GM19468 (cell line): ENCODE measurements around the gene RHOBTB1.
"Not testable (repeated sequence)": the region's sequence is repeated elsewhere in the genome, so short reads cannot be mapped to it uniquely, and the experiment has no call there.

Experiments used
- ATAC-seq: cut with Tn5 transposase; IDR thresholded peaks from one replicate; pipeline ENCODE4 v1.9.1; 2021; ENCODE audit warnings: mild to moderate bottlenecking, moderate library complexity, moderate number of reproducible peaks; ENCODE audit not compliant: unreplicated experiment; ENCODE audit errors: extremely low read depth

The RHOBTB1 gene

DNA sequence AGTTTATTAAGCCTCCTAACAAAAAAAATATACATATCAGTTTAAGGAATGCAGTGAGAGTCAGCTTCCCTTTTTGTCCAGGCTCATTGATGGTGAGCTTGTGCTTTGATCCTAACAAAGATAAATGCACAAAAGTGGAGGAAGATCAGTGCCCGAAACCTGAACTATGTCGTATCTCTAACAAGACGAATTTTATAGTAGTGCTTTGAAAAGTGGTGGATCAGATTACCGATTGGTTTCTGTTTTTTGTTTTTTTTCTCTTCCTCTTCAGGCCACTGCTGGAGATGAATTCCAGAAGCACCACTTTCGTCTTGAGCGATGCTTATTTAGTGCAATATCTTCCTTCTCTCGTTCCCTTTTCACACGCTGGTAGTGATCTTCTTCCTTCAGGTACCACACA, 72.8 kb downstream of the RHOBTB1 start:
- ATAC-seq: no peak

DNA sequence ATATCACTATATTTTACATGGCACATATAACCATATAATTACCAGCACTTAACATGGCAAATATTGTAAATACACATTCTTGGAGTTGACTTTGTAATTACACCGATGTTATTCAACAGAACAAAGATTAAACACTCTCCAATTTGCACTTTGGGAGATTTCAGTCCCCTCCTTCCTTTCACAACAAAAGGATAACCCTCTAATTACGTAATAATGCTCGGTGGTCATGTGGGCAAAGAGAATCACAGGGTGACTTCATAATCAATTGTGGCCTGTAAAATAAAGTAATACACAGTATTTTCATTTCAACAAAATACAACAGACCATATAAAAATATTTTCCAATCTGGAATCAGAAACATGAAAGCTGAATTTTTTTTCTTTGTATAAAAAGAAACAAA, 73.2 kb downstream of the RHOBTB1 start:
- ATAC-seq: no peak

DNA sequence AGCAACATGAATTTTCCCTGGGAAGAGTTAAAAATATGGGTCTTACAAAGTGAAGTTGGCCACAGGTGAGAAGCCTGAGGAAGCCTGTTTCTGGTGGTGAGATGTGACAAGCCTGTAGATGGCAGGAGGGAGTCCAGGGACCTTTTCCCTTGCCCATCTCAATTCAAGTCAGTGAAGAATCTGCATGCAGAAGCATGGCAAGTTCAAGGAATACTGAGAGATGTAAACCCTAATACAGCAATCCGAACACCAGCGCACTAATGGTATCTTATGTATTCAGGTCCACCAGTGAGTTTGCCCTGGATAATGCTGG, 73.6 kb downstream of the RHOBTB1 start:
- no peak for ATAC-seq

DNA sequence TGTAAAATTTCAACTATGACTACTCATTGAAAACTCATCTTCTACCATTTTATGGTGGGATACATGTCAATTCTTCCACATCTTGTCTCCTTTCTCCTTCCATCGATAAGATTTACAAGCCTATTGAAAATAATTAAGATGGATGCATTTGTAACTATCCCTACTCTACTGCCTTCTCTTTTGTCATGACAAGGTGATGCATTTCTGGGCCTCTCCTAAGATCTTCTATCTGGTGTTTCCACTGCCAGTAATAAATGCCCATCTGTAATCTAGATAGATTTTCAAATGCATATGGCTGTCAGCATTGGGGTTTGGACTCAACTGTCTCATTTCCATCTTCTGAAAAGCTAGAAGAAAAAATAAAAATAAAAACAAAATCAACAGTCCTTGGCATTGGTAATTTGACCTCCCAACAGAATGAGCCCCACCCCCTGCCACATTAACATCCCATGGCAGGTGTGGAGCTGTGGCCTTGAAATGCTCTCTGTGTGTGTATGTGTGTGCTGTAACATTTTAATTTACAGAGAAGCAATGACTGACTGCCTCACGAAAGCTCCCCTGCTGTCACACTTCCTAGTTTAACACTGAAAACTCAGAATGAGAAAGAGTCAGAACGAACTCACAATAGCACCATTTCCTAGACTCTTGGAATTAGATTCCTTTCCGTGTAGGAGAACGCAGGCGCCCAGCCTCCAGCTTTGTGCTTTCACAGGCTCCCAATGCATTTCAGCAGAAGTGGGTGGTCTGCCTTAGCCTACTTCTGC, 74.2 kb downstream of the RHOBTB1 start:
- ATAC-seq: no peak

DNA sequence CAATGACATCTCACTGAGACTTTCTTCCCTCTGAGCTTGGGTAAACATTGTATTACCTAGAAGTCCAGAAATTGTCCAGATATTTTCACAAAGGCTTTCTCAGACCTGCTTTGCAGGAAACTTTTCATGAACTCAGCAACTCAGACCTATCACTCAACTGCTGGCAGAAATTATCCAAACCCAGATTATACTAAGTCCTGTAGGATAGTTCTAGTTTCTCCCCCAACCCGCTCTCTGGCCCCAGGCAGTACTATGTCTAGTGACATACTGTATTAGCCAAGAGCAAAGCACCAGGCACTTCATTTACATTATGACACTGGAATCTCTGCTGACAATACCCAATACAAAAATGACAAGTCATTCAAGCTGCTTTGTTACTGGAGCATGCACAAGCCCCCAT, 75.0 kb downstream of the RHOBTB1 start:
- no peak for ATAC-seq

DNA sequence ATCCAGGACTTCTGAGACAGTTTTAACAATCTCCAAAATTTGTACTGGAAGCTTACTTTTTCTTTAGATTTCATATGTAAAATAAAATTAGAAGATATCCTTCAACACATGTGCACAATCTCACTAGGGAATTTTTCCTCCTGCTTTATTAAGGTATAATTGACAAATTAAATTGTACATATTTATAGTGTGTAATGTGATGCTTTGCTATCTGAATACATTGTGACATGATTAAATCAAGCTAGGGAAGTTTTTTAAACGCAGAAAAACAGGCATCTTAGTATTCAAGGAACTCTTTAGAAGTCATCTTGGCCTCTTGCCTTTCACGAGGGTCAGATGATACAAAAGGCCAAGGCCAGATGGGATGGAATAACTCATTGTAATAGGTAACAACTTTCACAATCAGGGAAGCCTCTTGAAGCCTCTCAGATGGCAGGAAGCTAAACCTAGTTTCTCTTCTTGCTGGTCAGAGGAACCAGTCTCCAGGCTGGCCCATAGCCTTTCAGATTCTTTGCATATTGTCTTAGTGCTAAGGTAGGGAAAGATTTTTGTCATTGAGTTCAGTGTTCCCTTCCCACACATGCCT, 78.7 kb downstream of the RHOBTB1 start:
- no peak for ATAC-seq

DNA sequence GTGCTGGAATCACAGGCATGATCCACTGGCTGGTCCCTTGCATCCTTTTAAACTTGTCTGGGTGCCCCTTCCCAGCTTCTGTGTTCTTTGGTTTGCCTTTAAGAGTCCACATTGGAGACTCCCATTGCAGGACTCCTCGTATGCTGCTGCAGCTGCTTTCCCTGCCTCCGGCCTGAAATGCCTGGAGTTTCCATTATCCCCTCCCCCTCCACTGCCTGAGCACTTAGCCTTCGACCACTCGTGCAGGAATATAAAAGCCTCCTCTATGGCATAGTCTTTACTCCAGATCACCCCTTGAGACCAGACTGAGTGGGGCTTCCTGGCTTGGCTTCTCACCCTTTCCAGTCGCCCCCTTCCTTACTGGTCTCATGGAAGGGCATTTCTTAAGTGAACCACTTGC, 80.2 kb downstream of the RHOBTB1 start:
- no peak for ATAC-seq

DNA sequence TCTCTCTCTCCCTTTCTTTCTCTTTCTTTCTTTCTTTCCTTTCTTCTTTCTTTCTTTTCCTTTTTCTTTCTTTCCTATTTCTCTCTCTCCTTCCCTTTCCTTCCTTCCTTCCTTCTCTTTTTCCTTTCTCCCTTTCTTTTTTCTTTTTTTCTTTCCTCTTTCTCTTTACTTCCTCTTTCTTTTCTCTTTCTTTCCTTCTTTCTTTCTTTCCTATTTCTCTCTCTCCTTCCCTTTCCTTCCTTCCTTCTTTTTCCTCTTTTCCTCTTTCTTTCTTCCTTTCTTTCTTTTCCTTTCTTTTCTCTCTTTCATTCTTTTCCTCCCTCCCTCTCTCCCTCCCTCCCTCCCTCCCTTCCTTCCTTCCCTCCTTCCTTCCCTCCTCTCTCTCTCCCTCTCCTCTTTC, 81.5 kb downstream of the RHOBTB1 start:
- no peak for ATAC-seq

DNA sequence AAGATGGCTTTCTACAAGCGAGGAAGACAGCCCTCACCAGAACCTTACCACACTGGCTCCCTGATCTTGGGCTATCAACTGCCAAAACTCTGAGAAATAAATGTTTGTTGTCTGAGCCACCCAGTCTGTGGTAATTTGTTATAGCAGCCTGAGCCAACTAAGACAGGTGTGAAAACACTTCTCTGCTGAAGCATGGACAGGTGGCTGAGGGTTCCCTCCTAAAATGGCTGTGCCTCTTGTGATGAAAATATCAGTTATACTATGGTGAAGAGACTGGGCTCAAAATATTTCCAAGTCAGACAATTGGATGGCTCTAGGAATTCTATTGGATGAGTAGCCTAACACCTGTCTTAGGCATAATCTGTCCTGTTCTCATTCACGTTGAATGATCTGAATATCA, 87.6 kb downstream of the RHOBTB1 start:
- no peak for ATAC-seq

DNA sequence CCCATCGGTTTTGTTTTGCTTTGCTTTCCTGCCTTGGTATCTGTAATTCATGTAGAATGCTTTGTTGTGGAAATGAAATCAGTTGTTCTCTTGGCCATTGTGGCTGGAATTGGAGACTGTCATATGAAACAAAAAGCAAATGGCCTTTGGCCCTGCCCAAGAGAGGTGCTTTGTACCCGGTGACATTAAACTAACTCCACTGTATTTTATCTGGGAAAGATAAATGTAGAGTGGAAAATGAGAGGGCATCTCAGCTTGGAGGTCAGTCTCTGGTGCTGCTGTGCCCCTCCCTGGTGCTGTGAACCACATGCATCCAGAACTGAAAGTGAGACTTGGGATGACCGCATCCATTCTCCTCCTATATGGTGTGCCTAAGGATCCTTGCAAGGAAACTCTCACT, 90.3 kb downstream of the RHOBTB1 start:
- ATAC-seq: no peak

DNA sequence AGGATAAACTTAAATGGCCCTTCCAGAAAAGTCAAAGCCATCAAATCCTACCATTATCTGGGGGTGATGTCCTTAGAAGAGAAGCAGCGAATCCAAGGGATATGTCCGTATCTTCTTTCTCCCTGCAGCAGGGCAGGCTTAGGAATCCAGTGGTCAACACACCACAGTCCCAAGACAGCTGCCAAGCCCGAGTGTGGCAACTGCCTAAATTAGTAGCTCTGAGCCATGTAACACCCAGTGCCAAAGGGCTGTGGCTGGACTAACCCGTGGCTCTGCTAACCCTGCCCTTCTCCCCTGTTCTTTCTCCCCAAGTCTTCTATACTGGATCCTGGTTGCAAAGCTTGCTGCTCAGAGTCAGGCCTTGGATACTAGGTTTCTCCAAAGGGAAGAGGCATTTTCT, 90.9 kb downstream of the RHOBTB1 start:
- ATAC-seq: no peak

DNA sequence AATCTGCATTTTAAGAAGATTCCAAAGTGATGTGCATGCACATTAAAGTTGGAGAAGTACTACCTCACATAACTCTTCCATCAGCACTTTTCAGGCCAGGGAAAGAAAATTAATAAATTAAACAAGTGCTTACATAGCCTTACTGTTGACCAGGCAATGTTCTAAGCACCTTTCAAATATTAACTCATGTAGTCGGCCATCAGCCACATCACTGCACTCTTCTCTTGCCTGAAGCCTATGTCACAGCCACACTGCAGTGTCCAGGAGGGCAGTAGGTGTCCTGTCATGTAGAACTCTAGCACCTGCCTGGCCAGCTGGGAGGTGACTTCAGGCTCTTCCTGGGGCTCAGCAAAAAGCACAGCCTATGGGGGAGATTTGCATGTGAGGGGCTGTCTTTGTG, 94.2 kb downstream of the RHOBTB1 start:
- no peak for ATAC-seq

DNA sequence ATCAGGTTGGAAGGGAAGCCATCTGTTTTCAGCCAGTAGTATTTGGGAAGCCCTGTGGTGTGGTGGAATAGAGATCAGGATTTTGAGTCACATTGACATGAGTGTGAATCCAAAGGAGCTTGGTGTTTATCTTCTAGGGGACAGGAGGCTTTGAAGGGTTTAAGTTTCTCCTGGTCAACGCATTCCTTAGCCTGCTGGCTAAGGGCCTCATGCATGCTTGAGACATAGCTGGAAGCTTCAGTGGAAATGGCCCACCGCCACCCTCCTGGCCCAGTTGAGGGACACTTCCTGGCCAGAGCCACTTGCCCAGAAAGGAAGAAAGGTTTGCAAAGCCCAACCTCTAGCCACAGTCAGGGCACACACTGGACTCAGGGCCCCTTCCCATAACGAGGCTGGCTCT, 94.8 kb downstream of the RHOBTB1 start:
- ATAC-seq: no peak

DNA sequence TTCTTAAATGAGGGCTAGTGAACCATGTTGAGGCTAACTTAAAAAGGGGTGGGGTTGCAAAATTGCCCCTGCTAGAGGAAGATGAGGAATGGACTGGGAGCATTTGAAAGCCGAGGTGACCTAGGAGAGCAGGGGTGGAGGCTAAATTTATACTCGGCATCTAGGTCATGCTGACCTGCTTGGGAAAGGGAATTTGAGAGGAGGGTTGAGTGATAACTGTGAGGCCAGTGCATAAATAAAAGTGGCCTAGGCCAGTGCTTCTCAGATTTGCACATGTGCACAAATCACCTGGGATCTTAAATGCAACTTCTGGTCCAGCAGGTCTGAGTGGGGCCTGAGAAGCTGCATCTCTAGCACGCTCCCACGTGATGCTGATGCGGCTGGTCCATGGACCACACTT, 95.3 kb downstream of the RHOBTB1 start:
- no peak for ATAC-seq

DNA sequence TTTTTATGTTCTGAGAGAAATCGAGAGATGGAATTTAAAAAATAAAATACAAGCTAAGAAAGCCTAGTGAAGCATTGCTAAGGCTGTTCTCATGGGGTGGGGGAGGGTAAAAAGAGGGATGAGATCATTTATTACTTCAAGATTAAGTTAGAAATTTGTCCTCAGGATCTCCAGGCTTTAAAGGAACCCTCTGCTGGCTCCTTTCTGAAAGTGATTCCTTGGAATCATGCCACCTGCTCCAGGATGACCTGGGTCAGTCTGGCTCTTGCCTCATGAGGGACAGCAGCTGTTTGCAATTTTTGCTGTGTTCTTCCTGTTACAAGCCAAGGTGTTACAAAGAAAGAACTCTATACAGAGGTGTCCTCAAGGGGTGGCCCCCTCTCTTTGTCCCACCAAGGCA, 95.9 kb downstream of the RHOBTB1 start:
- no peak for ATAC-seq

DNA sequence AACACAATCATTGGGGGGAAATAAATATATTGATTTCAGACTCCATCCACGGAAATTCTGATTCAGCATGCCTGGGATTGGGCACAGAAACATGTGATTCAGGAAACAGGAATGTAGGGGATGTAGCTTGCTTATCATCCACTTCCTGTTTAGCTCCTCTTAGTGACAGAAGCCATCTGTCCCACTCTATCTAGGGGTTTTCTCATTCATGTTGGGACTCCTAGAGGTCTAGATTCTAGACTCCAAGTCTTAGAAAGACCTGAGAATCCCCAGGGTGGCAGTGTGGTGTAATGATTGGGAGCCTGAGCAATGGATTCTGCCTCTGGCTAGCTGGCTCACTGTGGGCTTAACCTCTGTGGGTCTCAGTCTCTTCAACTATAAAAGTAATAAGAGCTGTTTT, 97.8 kb downstream of the RHOBTB1 start:
- no peak for ATAC-seq

DNA sequence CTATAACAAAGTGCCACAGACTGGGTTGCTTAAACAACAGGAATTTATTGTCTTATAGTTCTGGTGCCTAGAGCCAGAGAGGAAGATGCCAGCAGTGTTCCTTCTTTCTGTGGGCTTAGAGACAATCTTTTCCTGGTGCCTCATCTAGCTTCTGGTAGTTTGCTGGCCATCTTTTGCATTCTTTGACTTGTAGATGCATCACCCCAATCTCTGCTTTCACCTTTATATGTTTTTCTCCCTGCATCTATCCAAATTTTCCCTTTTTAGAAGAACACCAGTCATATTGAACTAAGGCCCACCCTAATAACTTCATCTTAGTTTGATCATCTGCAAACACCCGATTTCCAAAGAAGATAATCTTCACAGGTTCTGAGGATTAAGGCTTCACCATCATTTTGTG, 98.9 kb downstream of the RHOBTB1 start:
- no peak for ATAC-seq

DNA sequence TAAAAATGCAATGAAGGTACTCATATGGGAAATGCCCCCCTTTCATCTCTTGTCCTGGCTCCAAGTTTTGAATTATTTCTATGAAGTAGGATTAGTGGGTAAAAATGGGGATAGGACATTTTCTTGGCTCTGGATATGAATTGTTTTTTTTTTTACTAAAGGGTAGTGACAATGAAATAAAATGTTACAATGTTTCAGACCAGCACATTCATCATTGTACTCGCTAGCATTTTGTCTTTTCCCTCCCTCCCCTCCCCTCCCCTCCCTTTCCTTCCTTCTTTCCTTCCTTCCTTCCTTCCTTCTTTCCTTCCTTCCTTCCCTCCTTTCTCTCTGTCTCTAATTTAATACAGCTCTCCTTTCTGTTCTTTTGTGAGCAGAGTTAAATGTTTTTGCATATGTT, 101.3 kb downstream of the RHOBTB1 start:
- ATAC-seq: no peak

DNA sequence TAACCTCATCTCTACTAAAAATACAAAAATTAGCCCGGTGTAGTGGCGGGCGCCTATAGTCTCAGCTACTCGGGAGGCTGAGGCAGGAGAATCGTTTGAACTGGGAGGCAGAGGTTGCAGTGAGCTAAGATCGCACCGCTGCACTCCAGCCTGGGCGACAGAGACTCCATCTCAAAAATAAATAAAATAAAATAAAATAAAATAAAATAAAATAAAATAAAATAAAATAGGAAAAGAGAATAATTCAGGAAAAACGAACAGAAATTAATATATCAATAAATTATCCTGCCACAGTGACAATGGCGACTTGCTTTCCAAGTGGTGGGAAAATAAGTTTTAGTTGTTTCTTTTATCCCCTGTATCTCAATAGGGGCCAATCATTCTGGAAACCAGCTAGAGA, 102.8 kb downstream of the RHOBTB1 start:
- ATAC-seq: not testable (repeated sequence)

DNA sequence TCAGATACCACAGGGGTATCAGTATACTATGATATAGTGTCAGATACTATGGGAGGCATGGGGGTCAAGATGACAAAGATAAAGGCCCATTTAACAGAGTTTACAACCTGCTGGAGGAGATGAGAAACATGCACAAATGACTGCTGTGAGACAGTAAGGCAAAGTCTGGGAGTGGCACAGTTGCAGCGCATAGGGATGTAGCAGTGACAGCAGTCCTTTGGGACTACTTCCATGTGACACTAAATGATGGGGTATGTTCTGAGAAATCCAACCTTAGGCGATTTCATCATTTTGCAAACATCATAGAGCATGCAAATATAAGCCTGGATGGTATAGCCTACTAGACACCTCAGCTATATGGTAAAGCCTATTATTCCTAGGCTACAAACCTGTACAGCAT, 108.9 kb downstream of the RHOBTB1 start:
- ATAC-seq: no peak

DNA sequence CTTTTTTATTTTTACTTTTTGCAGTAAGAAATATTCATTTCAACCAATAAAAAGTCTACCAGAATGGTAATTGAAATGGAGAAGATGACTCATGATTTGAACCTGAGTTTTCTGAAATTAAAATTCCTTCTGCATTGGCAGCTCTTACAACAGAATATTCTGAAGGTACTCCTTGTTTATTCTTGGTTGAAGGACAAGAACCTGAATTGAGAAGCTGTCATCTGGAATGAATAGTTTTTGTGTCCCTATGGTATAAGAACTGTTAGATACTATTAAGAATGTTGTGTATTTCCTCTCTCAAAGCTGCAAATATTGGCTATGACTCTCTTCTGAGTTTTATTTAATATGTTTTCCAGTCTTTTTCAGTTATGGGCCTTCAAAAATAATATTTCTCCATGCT, 109.6 kb downstream of the RHOBTB1 start:
- ATAC-seq: no peak

DNA sequence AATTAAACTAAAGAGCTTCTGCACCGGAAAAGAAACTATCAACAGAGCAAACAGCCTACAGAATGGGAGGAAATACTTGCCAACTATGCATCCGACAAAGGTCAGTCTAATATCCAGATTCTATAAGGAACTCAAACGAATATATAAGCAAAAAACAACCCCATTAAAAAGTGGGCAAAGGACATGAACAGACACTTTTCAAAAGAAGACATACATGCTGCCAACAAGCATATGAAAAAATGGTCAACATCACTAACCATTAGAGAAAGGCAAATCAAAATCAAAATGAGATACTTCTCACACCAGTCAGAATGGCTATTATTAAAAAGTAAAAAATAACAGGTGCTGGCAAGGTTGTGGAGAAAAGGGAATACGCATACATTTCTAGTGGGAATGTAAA, 111.8 kb downstream of the RHOBTB1 start:
- not testable (repeated sequence) for ATAC-seq
